ENCODE data around the gene ZMYM5. TPM values are rescaled to one million over a fixed set of nuclear protein-coding genes. Genes with fewer than 3 reads are reported as not detected.
A peak's percentile ranks its signal among the peaks of the same experiment; 100 is the strongest.

ZMYM5 gene
- total and polyA plus RNA-seq, 2 of the 13 experiments (the other 11 are each of a cell fraction or from before 2014, with no cell fraction given), result 7.8 to 9.4 TPM

DNA sequence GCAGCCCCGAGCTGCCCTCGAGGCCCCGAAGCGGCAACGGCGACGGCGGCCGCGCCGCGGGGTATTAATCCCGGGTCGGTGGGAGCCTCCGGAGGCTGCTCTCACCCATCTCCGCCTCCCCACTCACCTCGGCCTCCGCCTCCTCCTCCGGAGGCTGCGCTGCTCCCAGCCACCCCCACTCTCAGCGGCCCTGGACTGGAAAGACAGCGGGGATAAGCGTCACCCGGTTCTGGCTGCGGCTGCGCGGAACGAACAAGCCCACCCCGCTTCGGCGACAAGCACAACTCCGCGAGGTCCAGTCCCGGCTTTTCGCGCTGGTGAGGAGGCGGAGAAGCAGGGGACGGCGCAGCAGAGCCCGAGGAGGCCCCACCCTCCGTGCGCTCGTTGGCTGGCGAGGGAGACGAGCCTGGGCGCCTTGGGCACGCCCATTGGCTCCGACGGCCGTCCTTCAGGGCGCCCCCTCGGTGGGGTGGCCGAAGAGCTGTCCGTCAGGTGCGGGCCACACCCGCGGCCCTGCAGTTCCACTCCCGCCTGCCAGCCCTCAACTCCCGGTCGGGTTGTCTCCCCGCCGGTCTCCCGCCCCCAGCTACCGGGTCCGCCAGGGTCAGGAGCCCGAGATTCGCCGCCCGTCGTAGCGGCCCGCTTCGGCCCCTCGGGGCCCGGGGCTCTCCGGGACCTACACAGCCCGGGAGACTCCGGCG lies at the start of gene ZMYM5 (continued):
- TF ChIP-seq, protein P1, sequence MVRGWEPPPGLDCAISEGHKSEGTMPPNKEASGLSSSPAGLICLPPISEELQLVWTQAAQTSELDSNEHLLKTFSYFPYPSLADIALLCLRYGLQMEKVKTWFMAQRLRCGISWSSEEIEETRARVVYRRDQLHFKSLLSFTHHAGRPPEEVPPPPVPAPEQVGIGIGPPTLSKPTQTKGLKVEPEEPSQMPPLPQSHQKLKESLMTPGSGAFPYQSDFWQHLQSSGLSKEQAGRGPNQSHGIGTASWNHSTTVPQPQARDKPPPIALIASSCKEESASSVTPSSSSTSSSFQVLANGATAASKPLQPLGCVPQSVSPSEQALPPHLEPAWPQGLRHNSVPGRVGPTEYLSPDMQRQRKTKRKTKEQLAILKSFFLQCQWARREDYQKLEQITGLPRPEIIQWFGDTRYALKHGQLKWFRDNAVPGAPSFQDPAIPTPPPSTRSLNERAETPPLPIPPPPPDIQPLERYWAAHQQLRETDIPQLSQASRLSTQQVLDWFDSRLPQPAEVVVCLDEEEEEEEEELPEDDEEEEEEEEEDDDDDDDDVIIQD (CRISPR knock-in tag; IDR thresholded peaks at IDR 0.05; ENCODE audit: low read depth), result 0 out of 2 replicates have a peak, but pooled peaks have one; percentile 27
- TF ChIP-seq, protein P2, sequence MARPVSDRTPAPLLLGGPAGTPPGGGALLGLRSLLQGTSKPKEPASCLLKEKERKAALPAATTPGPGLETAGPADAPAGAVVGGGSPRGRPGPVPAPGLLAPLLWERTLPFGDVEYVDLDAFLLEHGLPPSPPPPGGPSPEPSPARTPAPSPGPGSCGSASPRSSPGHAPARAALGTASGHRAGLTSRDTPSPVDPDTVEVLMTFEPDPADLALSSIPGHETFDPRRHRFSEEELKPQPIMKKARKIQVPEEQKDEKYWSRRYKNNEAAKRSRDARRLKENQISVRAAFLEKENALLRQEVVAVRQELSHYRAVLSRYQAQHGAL (CRISPR knock-in tag; IDR thresholded peaks at IDR 0.05; ENCODE audit: not compliant biosample characterization), result no peak
- TF ChIP-seq IRF2 (CRISPR knock-in tag; IDR thresholded peaks at IDR 0.05) (peak; percentile 53; the same call in 1 of the 2 replicates), GATAD1 (CRISPR knock-in tag; IDR thresholded peaks at IDR 0.05) (peak; percentile 77; the same call in 1 of the 2 replicates), NKX3-1 (CRISPR knock-in tag; IDR thresholded peaks at IDR 0.05) (no peak), GATA4 (IDR thresholded peaks at IDR 0.05; ENCODE audit: borderline replicate concordance, low read depth) (no peak), ZNF713 (CRISPR knock-in tag; IDR thresholded peaks at IDR 0.05) (no peak), SMC3 (IDR thresholded peaks at IDR 0.05; ENCODE audit: low read length) (no peak), ZNF629 (CRISPR knock-in tag; conservative IDR thresholded peaks at IDR 0.05) (no peak), JUND (CRISPR knock-in tag; IDR thresholded peaks at IDR 0.05) (0 out of 2 replicates have a peak, but pooled peaks have one; percentile 18), ZNF569 (CRISPR knock-in tag; IDR thresholded peaks at IDR 0.05; ENCODE audit: borderline replicate concordance) (no peak), ZNF766 (CRISPR knock-in tag; IDR thresholded peaks at IDR 0.05; ENCODE audit: borderline replicate concordance) (no peak), GPN1 (CRISPR knock-in tag; IDR thresholded peaks at IDR 0.05; ENCODE audit: borderline replicate concordance) (no peak), ZZZ3 (CRISPR knock-in tag; IDR thresholded peaks at IDR 0.05; ENCODE audit: borderline replicate concordance) (no peak), ZNF333 (CRISPR knock-in tag; IDR thresholded peaks at IDR 0.05; ENCODE audit: borderline replicate concordance) (no peak), ATRX (CRISPR knock-in tag; IDR thresholded peaks at IDR 0.05; ENCODE audit: borderline replicate concordance) (no peak), SAP130 (CRISPR knock-in tag; IDR thresholded peaks at IDR 0.05; ENCODE audit: low read depth) (peak; percentile 81), CHCHD3 (CRISPR knock-in tag; IDR thresholded peaks at IDR 0.05) (no peak), SIN3B (IDR thresholded peaks at IDR 0.05; ENCODE audit: low read length) (no peak), ZNF672 (CRISPR knock-in tag; IDR thresholded peaks at IDR 0.05) (no peak)
- TF ChIP-seq, protein P3, sequence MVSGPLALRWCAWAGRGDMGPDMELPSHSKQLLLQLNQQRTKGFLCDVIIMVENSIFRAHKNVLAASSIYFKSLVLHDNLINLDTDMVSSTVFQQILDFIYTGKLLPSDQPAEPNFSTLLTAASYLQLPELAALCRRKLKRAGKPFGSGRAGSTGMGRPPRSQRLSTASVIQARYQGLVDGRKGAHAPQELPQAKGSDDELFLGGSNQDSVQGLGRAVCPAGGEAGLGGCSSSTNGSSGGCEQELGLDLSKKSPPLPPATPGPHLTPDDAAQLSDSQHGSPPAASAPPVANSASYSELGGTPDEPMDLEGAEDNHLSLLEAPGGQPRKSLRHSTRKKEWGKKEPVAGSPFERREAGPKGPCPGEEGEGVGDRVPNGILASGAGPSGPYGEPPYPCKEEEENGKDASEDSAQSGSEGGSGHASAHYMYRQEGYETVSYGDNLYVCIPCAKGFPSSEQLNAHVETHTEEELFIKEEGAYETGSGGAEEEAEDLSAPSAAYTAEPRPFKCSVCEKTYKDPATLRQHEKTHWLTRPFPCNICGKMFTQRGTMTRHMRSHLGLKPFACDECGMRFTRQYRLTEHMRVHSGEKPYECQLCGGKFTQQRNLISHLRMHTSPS (CRISPR knock-in tag; IDR thresholded peaks at IDR 0.05; ENCODE audit: low read depth), result no peak
- TF ChIP-seq, protein P4, sequence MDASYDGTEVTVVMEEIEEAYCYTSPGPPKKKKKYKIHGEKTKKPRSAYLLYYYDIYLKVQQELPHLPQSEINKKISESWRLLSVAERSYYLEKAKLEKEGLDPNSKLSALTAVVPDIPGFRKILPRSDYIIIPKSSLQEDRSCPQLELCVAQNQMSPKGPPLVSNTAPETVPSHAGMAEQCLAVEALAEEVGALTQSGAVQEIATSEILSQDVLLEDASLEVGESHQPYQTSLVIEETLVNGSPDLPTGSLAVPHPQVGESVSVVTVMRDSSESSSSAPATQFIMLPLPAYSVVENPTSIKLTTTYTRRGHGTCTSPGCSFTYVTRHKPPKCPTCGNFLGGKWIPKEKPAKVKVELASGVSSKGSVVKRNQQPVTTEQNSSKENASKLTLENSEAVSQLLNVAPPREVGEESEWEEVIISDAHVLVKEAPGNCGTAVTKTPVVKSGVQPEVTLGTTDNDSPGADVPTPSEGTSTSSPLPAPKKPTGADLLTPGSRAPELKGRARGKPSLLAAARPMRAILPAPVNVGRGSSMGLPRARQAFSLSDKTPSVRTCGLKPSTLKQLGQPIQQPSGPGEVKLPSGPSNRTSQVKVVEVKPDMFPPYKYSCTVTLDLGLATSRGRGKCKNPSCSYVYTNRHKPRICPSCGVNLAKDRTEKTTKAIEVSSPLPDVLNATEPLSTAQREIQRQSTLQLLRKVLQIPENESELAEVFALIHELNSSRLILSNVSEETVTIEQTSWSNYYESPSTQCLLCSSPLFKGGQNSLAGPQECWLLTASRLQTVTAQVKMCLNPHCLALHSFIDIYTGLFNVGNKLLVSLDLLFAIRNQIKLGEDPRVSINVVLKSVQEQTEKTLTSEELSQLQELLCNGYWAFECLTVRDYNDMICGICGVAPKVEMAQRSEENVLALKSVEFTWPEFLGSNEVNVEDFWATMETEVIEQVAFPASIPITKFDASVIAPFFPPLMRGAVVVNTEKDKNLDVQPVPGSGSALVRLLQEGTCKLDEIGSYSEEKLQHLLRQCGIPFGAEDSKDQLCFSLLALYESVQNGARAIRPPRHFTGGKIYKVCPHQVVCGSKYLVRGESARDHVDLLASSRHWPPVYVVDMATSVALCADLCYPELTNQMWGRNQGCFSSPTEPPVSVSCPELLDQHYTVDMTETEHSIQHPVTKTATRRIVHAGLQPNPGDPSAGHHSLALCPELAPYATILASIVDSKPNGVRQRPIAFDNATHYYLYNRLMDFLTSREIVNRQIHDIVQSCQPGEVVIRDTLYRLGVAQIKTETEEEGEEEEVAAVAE (CRISPR knock-in tag; IDR thresholded peaks at IDR 0.05; ENCODE audit: borderline replicate concordance), result no peak

All from HepG2 (cell line).